A673 (cell line): ENCODE measurements around the gene ERI2. TPM values are rescaled to one million over a fixed set of nuclear protein-coding genes. Genes with fewer than 3 reads are reported as not detected.
A peak's percentile ranks its signal among the peaks of the same experiment; 100 is the strongest.

Experiments
- BruUV-seq: library from RNA; stranded (reverse); fragments of 400-500 nt; replicated peaks from 2 replicates; lab custom pipeline; 2021; lab: Mats Ljungman, UMichigan
- CTCF ChIA-PET: fragments of 300-600 bp; sonication (Branson Sonifier 250); formaldehyde crosslinking; loops from one replicate; lab custom pipeline; 2022; ENCODE audit warnings: antibody characterized with exemption; lab: Charles Lee
- POLR2A ChIA-PET: fragments of 300-600 bp; sonication (Branson Sonifier 250); formaldehyde crosslinking; loops from one replicate; lab custom pipeline; 2022; ENCODE audit warnings: antibody characterized with exemption; ENCODE audit not compliant: low non-redundant PET; lab: Charles Lee
- DNase-seq: peaks from one replicate; pipeline ENCODE4 v3.0.0-alpha.2; 2015; ENCODE audit warnings: low spot score
- H3K27ac ChIP-seq: fragments of 200-600 bp; sonication (generic); 2 replicates; pipeline ENCODE4 v1.5.1; 2016; ENCODE audit warnings: mixed run types, low read depth, mild to moderate bottlenecking, mixed read lengths, antibody characterized with exemption, low read length; ENCODE audit not compliant: poor library complexity, severe bottlenecking
- H3K27me3 ChIP-seq: fragments of 200-600 bp; sonication (generic); replicated peaks from 2 replicates; pipeline ENCODE4 v1.6.1; 2017; ENCODE audit warnings: mixed run types, low read depth, mild to moderate bottlenecking, mixed read lengths, antibody characterized with exemption, low read length; ENCODE audit not compliant: insufficient read depth, poor library complexity
- H3K36me3 ChIP-seq: fragments of 200-600 bp; sonication (generic); 2 replicates; pipeline ENCODE4 v1.6.1; 2016; ENCODE audit warnings: mixed run types, mild to moderate bottlenecking, mixed read lengths, antibody characterized with exemption, low read length; ENCODE audit not compliant: insufficient read depth, poor library complexity, severe bottlenecking
- H3K4me1 ChIP-seq: fragments of 200-600 bp; sonication (generic); 2 replicates; pipeline ENCODE4 v1.6.1; 2017; ENCODE audit warnings: mixed run types, mild to moderate bottlenecking, mixed read lengths, antibody characterized with exemption, low read length; ENCODE audit not compliant: insufficient read depth, poor library complexity, severe bottlenecking
- H3K4me3 ChIP-seq: fragments of 200-600 bp; sonication (generic); 2 replicates; pipeline ENCODE4 v1.5.1; 2016; ENCODE audit warnings: low read depth, mixed run types, mild to moderate bottlenecking, mixed read lengths, low read length; ENCODE audit not compliant: poor library complexity, severe bottlenecking
- H3K9me3 ChIP-seq: fragments of 200-600 bp; sonication (generic); 2 replicates; pipeline ENCODE4 v1.6.1; 2016; ENCODE audit warnings: mixed run types, low read depth, mild to moderate bottlenecking, mixed read lengths, antibody characterized with exemption, low read length; ENCODE audit not compliant: poor library complexity, severe bottlenecking
- EZH2 ChIP-seq: fragments of 200-600 bp; sonication (generic); IDR thresholded peaks from 2 replicates; pipeline ENCODE4 v1.6.1; 2017; ENCODE audit warnings: borderline replicate concordance, low read depth, mild to moderate bottlenecking, mixed read lengths, antibody characterized with exemption, low read length; ENCODE audit not compliant: poor library complexity, severe bottlenecking
- intact Hi-C: fragments of 100-400 bp; cut with micrococcal nuclease; formaldehyde crosslinking; loops from one replicate; pipeline ENCODE4 v1.10.0; 2022; ENCODE audit not compliant: unreplicated experiment
- total RNA-seq: library from RNA; stranded (reverse); gene quantifications from 2 replicates; pipeline ENCODE4 v1.2.3, GENCODE V29; 2021
- TF ChIP-seq, protein P1 (sequence below): fragments of 300-800, 200-600 bp; sonication (generic); conservative IDR thresholded peaks from 2 replicates; pipeline ENCODE4 v1.5.1; 2017; ENCODE audit warnings: low read depth, mild to moderate bottlenecking, antibody characterized with exemption, low read length, moderate library complexity, mixed read lengths

The ERI2 gene
- total RNA-seq, 1 experiment from 2014 or later = 24.9 TPM

- no peak for DNase-seq
- Histone ChIP-seq H3K4me1 (no peaks in the 10 kb centered on the region), H3K36me3 (no peaks in the 10 kb centered on the region), H3K27ac (no peak overlapping the region), H3K9me3 (no peaks in the 10 kb centered on the region), H3K4me3 (no peak overlapping the region), H3K27me3 (no peaks in the 10 kb centered on the region)
- TF ChIP-seq, protein P1, sequence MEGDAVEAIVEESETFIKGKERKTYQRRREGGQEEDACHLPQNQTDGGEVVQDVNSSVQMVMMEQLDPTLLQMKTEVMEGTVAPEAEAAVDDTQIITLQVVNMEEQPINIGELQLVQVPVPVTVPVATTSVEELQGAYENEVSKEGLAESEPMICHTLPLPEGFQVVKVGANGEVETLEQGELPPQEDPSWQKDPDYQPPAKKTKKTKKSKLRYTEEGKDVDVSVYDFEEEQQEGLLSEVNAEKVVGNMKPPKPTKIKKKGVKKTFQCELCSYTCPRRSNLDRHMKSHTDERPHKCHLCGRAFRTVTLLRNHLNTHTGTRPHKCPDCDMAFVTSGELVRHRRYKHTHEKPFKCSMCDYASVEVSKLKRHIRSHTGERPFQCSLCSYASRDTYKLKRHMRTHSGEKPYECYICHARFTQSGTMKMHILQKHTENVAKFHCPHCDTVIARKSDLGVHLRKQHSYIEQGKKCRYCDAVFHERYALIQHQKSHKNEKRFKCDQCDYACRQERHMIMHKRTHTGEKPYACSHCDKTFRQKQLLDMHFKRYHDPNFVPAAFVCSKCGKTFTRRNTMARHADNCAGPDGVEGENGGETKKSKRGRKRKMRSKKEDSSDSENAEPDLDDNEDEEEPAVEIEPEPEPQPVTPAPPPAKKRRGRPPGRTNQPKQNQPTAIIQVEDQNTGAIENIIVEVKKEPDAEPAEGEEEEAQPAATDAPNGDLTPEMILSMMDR = no peak
- no peak for TF ChIP-seq EZH2
- BruUV-seq = no TSS peak
- intact Hi-C loops = loop anchor here (5.0 to 10.0 kb wide), 3 partner anchors 91 to 293 kb away; no protein-coding TSS in a partner anchor
- ChIA-PET CTCF (no interaction called here), POLR2A (no interaction called here)
These were observed 47.8 kb upstream of the ERI2 start for GRCh38 chr16:20853981-20854620.

GRCh38 chr16:20853143-20853542 lies 46.9 kb upstream of the ERI2 start:
- Histone ChIP-seq H3K36me3 (no peaks in the 10 kb centered on the region), H3K27me3 (no peaks in the 10 kb centered on the region), H3K9me3 (no peaks in the 10 kb centered on the region), H3K4me3 (no peak overlapping the region), H3K27ac (no peak overlapping the region), H3K4me1 (no peaks in the 10 kb centered on the region)
- ChIA-PET CTCF (no interaction called here), POLR2A (no interaction called here)
- TF ChIP-seq EZH2 = no peak
- TF ChIP-seq, protein P1 = no peak
- intact Hi-C loops = loop anchor here (5.0 to 10.0 kb wide), 3 partner anchors 92 to 294 kb away; no protein-coding TSS in a partner anchor
- DNase-seq = no peak
- no TSS peak for BruUV-seq

DNA sequence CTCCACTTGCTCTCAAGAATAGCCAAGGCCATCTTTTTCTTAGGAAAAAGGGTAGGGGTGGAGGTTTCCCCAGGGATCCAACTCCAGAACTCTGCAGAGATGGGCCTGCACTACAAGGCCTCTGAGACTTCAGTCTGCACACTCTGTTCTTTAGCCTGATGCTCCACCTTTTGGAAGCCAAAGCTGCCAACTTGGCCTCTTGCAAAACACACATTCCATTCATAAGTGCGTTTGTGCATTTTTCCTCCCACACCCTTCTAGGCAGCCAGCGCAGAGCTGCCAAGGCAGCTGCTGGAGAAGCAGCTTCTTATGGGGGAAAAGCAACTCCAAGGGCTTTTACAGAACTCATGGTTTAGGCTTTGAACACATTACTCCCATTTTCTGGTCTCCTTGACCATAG lies 45.3 kb upstream of the ERI2 start:
- no TSS peak for BruUV-seq
- DNase-seq = peak; percentile 63
- POLR2A ChIA-PET = no interaction called here
- H3K27me3 ChIP-seq = no peaks in the 10 kb centered on the region
- no peaks in the 10 kb centered on the region for H3K9me3 ChIP-seq
- CTCF ChIA-PET = no interaction called here
- no peak overlapping the region for H3K27ac ChIP-seq
- intact Hi-C loops = loop anchor here (5.0 to 10.0 kb wide), 3 partner anchors 93 to 296 kb away; no protein-coding TSS in a partner anchor
- TF ChIP-seq, protein P1 = no peak
- no peak for TF ChIP-seq EZH2
- H3K4me1 ChIP-seq = no peaks in the 10 kb centered on the region
- H3K36me3 ChIP-seq = no peaks in the 10 kb centered on the region
- no peak overlapping the region for H3K4me3 ChIP-seq
